ENCODE results near the gene BEND6.

DNA sequence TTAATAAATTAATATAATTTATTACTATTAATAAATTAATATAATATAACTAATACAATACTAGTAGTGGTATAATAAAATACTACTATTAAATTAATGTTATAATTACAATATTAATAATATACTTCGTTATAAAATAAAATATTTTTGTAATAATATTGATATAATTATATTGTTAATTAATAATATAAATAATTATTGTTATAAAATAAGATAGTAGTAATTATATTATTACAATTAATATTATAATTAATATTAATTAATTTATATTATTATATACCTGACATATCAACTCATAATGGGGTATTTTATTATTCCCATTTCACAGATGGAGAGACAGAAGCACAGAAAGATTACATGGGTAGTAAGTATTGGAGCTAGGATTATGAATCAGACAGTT lies 8.9 kb downstream of the BEND6 start:
- TF ChIP-seq, protein P1, sequence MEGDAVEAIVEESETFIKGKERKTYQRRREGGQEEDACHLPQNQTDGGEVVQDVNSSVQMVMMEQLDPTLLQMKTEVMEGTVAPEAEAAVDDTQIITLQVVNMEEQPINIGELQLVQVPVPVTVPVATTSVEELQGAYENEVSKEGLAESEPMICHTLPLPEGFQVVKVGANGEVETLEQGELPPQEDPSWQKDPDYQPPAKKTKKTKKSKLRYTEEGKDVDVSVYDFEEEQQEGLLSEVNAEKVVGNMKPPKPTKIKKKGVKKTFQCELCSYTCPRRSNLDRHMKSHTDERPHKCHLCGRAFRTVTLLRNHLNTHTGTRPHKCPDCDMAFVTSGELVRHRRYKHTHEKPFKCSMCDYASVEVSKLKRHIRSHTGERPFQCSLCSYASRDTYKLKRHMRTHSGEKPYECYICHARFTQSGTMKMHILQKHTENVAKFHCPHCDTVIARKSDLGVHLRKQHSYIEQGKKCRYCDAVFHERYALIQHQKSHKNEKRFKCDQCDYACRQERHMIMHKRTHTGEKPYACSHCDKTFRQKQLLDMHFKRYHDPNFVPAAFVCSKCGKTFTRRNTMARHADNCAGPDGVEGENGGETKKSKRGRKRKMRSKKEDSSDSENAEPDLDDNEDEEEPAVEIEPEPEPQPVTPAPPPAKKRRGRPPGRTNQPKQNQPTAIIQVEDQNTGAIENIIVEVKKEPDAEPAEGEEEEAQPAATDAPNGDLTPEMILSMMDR (IDR thresholded peaks at IDR 0.05): no peak
- TF ChIP-seq EZH2 (IDR thresholded peaks at IDR 0.05; ENCODE audit: borderline replicate concordance, insufficient read depth, low read depth, low read length, poor library complexity, severe bottlenecking): no peak

Measured in B cell (primary cell).